Stimulated activated CD8-positive, alpha-beta memory T cell treated with anti-CD3 and anti-CD28 coated beads, Interleukin-4, amount 100 ng/mL, for 1 hour (primary cell): ENCODE data around the gene AKAP12.

ENCODE experiments used
- DNase-seq, 2 donors: peaks; one replicate each; pipeline ENCODE4 v3.0.0-alpha.2; 2020; ENCODE audit warnings: low read depth in 2 of 2, low spot score in 1 of 2

AKAP12 gene

DNA sequence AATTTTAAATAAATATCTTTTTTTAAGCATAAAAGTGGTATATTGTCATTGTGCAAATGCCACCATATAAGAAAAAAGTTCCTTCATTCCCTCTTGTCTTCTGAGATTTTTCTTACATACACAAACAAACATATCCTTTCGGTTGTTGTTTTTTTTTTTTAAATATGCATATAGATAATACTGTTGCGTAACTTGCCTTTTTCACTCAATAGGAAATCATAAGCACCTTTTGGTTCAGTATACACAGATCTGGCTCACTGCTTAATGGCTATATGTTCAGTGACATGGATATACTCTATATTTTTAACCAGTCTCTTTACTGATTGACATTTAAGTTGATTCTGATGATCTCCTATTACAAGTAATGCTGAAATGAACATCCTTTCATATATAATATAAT, 40.1 kb downstream of the AKAP12 start:
- no peak for DNase-seq

GRCh38 chr6:151280859-151281258, 41.1 kb downstream of the AKAP12 start:
- DNase-seq: no peak

GRCh38 chr6:151284012-151284411, 44.2 kb downstream of the AKAP12 start:
- no peak for DNase-seq

GRCh38 chr6:151284548-151285017, 44.8 kb downstream of the AKAP12 start:
- no peak for DNase-seq

DNA sequence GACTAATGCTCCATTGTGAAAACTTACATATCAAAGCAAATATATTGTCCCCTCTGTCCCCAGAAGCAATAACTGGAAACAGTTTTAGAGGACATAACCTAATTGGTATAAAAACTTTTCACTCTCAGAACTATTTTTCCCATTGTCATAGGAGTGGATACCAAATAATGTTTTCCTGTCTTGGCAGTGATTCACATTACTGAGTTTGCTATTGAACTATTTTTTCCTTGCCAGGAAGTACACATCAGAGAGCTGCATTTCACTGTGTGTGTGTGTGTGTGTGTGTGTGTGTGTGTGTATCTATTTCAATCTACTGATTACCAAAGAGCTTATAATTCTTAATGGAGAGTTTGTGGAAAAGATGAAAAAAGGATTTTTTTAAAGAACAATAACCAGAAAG, 45.4 kb downstream of the AKAP12 start:
- DNase-seq: no peak

GRCh38 chr6:151286214-151286613, 46.4 kb downstream of the AKAP12 start:
- no peak for DNase-seq

DNA sequence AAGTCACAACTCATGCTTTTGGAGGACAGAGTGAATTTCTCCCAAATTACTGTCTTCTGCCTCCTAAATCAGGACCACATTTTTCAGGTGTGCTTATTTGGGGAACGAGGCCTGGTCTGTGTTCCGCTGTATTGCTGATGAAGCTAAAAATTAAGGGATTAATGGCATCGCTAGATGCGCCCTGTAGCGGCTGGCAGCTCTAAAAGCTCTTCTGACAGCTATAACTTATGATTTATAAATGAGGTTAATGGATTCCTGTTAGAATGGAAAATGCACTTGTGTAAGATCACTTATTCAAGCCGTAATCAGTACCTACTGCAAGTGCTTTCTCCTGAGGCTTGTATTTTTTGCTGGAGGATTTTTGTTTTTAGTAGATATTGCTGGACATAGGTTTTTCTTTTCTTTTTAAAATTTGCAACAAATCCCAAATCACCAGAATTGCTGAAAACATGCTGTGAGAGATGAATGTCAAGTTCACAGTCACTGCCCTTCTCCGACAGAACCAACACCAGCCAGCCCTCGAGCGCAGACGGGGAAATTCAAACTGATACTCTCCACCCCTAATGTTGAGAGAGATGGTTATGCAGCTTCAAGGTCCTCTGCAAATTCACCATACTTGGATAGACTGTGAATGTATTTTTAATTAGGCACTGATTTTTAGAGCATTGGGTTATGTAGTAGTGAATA, 49.1 kb downstream of the AKAP12 start:
- no peak for DNase-seq

DNA sequence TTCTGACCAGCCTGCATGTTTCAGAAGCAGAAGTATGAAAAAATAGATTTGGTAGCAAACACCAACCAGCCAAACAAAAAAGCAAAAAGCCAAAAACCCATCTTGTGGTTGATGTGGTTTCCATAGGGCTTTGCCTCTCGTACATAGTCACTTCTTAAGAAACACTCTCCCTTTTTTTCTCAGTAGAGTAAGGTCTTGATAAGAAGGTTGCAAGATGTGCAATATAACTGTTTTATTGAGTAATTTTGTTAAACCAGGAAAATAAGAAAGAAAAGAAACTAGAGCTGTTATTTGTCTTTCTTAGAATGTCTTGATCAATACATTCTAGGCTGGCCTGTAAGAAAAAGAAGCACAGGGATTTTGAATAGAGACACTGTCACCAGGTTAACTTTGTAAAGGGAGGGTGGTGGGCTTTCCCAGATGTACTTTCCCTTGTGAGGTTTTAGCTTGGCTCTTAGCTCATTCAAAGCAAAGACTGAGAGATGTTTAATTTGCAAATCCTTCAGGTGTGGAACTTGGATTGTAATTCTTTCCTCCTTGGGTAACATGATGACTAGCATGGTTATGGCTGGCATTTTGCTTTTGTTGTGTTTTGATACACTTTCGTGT, 49.7 kb downstream of the AKAP12 start:
- DNase-seq: no peak

GRCh38 chr6:151290877-151291721, 51.3 kb downstream of the AKAP12 start:
- DNase-seq: no peak

DNA sequence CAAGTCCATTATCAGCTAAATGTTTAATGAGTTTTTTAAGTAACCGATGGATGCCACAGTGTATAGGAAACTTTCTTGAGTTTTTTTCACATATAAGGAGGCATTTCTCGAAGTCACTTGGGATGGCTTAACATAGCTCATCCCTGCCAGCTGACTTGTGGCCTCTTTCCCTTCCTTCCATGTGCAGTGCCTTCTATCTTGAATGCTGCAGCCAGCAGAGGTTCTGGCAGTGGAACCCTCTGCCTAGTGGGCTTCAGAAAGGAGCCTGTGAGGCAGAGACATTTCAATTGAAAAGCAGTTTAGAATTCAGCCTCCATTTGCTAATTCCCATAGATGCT, 51.9 kb downstream of the AKAP12 start:
- no peak for DNase-seq

GRCh38 chr6:151292974-151293687, 53.4 kb downstream of the AKAP12 start:
- no peak for DNase-seq

- DNase-seq: no peak
These were observed 53.9 kb downstream of the AKAP12 start for GRCh38 chr6:151293688-151294016.

DNA sequence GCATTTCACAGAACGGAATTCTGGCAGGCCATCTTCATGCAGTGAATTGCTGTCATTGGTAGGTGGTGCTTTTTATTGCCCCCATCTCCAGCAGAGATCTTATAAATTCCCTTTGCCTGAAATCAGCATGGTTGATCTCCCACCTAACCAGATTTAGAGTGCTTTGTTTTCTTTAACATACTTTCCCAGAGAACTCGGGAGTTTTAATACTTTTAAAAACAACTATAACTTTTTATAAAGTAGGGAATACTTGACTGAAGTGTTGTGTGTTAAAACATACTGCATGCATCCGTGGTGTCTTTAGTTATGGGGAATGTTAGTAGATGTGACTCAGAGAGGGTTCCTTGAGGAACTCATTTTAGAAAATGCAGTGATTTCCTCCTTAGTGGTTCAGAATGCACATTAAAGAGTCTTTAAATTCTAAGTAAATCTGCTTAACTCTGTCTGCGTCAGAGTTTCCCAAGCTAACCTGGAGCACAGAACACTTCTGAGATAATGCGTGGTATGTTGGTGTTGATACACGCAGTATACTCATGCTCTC, 54.9 kb downstream of the AKAP12 start:
- no peak for DNase-seq

DNA sequence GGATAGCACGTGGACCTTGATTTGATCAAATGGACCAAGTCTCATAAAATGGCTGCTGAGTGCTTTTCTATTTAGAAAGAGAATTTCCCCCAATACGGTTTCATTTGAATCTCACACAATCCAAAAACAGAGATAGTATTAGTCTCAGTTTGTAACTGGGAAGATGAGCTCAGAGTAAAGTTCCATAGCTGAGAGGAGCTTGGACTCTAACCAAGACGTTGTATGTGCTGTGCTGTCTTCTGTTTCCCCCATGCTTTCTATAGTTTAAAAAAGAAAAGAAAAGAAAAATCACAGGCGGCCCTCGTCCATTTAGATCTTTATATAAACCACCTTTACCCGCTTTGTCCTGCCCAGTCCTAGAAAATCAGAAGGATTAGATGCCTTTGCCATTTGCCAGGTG, 58.1 kb downstream of the AKAP12 start:
- DNase-seq: no peak

DNA sequence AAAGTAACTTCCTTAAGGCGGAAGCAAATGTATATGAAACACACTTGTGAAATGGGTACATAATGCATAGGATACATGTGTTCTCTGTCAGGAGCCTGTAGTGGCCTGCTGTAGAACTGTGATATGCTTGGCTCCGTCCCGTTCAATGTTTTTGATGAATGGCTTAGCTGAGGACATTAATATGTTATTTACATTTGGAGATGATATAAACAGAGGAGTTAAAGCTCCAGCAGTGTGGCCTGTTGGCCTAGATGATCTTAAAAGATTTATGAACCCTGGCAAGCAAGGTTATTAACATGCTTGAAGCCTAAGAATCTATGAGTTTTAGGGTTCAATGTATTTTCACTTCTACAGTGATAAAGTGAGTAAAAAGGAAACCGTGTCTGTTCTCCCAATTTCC, 59.2 kb downstream of the AKAP12 start:
- DNase-seq: no peak

GRCh38 chr6:151300267-151300991, 60.7 kb downstream of the AKAP12 start:
- DNase-seq: no peak

GRCh38 chr6:151301547-151301946, 61.8 kb downstream of the AKAP12 start:
- no peak for DNase-seq

DNA sequence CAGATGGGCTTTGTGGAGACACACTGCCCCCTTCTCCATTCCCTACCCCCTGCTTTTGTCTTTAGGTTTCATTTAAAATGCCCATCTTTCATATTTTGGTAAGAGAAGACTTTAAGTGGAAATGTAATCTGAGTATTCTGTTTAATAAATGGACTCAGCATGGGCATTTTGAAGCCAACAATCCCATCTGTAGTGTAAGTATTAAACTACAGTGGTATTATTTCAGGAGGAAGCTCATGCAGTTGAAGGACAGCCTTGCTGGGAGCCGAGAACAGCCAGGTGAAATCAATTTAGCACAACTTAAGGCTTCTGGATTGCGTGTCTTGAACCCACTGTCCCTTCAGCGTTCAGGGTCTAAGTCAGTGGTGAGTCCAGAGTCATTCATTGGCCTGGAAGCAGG, 63.5 kb downstream of the AKAP12 start:
- no peak for DNase-seq

GRCh38 chr6:151306269-151306783, 66.6 kb downstream of the AKAP12 start:
- DNase-seq: no peak

GRCh38 chr6:151307501-151307900, 67.7 kb downstream of the AKAP12 start:
- no peak for DNase-seq

- no peak for DNase-seq
These were observed 69.9 kb downstream of the AKAP12 start for GRCh38 chr6:151309619-151310018.
